DMS153 (cell line): Measurements from ENCODE around the gene SDCBP2.

Experiments
- DNase-seq: peaks from one replicate; lab custom pipeline; 2025; lab: John Stamatoyannopoulos, UW

The SDCBP2 gene, protein sequence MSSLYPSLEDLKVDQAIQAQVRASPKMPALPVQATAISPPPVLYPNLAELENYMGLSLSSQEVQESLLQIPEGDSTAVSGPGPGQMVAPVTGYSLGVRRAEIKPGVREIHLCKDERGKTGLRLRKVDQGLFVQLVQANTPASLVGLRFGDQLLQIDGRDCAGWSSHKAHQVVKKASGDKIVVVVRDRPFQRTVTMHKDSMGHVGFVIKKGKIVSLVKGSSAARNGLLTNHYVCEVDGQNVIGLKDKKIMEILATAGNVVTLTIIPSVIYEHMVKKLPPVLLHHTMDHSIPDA

DNA sequence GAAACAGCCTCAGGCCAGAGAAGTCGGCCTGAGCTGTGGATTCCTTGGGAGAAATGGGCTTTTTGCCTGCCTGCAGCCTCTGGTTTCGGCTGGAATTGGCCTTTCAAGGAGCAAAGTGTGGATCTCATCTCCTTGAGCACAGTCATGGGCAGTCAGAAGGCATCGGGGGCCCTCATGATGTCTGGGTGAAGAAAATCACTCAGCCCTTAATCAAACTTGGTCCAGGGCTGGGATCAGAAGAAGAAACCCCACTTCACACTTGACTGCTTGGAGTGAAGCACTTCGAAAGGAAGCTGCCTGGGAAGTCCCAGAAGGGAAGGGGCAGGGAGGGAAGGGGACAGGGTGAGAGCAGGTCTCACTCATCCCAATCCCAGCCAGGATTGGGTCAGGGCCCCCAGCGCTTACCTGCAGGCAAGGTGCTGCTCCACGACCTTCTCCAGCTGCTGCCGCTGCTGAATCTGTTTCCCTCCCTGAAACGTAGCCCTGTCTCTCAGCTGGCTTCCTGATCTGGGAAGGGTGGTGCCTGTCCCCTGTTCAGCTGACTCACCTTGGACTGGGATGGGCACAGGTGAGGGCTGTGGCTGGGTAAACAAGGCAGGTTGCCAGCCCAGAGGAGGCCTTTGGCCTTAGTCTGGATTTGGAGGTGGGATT, at the start of gene SDCBP2:
TSS of gene SDCBP2 (minus strand) at position 460 of the 651 bp plus-strand sequence. CDS start 8,723 bp downstream, outside the sequence.
- peak; percentile 49 for DNase-seq

DNA sequence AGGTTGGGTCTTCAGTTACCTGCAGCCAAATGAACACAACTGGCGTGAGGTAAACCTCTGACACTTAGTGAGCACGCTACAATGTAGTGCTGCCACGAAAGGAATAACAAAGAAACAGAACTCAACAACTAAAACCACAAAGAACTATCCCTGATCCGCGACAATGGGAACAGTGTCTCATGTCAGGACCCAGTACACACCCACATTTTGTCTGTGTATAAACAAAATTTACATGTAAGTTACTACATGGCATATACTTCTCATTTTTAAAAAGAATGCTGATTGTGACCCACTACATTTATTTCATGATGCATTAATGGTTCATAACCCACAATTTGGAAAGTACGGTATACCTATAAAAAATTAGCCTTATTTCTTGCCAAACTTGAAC, 49.8 kb upstream of the SDCBP2 start:
- DNase-seq: no peak

DNA sequence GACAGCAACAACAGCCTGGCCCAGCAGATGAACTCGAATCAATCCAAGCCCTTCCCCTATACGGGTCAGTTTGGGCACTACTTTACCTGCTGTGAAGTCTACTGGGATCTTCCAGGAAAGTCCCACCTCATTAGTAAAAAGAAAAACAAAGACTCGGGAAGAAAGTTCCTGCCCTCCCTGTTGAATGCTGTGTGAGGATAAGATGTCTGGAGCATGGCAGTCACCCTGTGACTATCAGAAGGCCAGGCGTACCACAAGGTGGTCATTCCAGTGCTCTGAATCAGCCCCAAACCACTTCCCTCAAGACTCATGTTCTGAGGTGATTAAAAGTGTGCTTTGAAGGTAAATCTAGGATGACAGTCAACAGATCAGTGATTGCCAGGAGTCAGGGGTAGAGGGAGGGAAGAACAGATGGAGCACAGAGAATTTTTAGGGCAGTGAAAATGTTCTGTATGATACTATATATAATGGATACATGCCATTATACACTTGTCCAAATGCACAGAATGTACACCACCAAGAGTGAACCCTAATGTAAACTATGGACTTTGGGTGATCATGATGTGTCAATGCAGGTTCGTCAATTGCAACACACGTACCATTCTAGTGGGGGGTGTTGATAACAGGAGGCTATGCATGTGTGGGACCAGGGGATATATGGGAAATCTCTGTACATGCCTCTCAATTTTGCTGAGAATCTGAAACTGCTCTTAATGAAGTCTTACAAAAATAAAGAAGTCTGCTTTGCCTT, 49.2 kb upstream of the SDCBP2 start:
- DNase-seq: no peak

DNA sequence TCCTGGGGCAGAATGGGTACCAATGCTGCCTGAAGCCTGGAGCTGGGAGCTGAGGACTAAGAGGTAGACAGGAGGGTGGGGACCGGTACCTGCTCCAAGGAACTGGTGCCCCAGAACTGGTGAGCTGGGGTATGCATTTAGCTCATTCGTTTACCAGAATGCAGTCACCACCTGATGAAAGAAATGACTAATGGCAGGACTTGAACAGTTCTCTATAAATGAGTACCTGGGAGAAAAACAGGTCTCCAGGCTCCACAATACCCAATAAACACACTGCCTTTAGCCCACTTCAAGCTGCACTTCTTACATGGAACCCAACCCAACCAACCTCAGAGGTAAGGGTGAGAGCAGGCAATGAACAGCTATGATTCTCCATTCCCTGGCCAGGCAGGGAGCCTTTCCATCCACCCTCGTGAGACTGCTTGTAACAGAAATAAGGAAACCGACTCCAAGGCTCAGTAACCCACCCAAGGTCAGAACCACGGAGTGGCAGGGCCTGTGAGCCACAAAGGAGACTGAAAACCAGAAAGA, 48.5 kb upstream of the SDCBP2 start:
- DNase-seq: no peak

DNA sequence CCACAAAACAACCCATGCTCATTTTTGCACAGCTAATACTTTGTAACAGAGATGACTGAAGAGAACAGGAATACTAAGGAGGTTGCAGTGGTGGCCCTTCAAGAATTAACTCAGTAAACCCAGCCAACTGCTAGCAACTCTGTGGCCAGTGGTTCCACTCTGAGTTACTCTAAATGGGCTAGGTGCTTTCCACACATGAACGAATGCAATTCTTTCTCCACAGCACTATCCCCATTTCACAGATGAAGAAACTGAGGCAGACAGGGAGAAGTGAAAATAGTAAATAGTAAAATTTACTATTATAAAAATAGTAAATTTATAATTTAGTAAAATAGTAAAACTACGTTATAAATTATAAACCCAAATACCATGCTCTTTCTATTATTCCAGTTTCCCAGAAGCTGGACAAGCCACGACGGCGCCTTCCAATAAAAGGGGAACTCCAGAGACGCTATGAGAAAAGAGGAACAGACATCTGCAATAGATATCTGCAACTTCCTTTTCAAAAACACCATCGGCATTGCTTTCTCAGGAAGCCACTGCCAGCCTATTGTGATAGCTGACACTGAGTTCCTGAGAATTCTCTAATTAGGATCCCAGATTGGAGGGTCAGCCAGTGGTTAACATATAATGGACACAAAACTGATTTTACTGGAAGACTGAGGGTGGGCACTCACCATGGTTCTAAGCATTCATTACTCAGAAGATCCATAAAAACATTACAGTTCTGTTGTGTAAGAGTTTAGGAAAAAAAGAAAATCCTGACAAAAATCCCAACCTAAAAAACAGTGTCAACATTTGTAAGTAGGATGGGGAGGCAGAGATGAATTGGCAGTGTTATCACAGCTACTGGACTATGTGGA, 47.7 kb upstream of the SDCBP2 start:
- DNase-seq: no peak

DNA sequence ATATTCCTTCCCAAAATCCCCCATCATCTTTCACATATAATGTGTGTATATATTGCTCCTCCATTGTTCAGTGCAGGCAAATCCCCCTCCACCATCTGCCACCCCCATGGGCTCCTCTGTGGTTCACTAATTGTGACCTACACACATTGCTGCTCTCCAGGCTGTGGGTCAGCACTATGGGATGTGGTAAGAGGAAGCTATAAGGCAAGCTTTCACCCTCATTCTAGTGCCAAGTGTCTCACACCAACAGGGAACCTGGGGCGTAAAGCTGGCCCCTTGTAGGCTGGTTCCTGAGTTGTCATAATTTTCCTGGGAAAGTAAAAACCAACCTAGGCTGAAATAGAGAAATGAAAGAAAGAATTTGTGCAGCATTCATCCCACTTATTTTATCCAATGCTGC, 47.1 kb upstream of the SDCBP2 start:
- no peak for DNase-seq

DNA sequence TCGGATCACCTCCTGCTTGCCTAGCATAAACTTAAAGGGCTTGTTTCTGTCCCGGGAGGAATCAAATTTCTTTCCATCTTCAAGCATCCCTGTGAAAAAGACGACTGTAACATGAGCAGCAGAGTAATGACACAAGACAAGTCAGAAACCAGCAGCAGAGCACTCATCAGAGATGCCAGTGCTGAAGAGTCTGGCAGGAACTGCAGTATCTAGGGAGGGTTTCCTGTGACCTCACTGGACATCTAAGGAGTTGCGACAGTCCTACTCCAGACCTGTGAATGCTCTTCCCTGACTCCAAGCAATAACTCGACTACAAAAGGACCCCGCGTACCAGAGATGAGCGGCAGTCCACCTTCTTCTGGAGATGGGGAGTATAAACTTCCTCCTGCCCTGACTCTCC, 46.6 kb upstream of the SDCBP2 start:
- no peak for DNase-seq

DNA sequence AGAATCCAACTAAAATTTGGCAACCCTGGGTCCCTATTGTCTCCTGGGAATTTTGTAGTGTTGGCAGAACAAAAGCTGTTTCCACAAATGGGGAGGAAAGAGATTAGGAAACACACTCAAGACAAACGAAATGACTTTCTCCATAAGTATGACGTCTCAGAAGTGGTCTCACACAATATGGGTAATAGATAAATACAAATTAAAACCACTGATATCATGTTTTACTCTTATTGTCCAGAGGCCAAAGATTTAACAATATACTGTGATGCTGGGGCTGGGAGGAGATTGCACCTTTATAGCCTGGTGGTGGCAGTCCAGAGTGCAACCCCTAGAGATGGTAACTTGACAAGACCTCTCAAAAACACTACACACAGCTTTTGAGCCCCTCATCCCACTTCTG, 45.3 kb upstream of the SDCBP2 start:
- DNase-seq: no peak

DNA sequence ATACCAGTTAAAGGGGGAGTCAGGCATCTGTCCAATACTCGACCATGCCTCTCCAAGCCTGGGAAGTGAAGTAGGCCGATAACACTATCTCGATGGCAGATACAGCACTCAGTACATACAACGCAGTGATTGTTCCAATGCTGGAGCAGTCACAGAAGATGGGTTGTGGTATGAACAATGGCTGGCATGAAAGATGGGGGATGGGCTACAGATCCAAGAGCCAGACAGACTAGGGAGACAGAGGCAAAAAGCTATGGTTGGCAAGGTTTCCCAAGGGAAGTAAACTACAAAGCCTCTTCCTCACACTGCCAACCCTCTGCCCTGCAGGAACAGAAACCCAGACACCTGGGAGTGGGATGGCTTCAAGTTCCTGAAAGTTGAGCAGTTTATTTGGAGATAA, 44.7 kb upstream of the SDCBP2 start:
- no peak for DNase-seq

DNA sequence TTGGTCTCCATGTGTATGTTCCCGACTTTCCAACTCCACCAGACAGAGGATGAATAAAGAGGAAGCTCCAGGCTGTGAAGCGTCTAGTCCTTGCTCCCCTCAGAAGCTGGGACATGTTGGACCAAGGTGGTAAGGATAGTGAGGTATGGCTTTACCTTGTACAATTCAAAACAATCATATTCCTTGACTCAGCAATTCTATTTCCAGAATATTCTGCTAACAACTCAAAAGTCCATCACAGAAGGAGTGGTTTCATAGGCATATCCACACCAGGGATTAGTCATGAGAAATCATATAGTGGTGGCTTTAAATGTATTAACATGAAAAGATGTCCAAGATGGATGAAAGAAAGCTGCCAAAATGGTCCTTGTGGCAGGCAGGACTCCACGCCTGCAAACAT, 44.1 kb upstream of the SDCBP2 start:
- DNase-seq: no peak

DNA sequence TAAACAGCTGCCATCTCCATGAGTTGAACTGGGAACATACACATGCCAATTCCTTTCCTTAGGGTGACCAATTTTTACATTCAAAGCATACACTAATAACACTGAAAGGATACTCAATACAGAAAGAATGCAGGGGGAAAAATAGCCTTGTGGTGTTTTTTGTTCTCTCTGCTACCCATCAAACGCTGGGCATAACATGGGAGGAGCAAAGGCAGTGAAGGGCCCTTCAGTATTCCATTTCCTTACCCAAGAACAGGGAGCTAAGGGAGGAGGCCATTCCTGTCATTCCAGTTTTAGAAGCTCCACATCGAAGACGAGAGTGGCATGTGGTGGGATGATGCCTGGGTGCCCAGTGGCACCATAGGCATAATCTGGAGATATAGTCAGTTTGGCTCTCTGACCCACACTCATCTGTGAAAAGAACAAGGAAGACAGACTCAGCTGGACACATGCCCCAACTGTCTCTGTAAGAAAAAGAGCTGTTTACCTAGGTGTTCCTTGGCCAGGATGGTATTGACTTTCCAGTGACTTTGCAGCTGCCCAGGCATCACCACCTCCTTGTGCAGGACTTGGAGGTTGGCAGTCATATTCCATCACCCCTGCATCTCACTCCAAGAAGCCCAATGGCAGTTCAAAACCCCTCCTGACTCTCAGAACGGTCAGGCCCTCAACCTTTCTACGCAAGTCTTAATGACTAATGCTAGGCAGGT, 43.0 kb upstream of the SDCBP2 start:
- DNase-seq: no peak

DNA sequence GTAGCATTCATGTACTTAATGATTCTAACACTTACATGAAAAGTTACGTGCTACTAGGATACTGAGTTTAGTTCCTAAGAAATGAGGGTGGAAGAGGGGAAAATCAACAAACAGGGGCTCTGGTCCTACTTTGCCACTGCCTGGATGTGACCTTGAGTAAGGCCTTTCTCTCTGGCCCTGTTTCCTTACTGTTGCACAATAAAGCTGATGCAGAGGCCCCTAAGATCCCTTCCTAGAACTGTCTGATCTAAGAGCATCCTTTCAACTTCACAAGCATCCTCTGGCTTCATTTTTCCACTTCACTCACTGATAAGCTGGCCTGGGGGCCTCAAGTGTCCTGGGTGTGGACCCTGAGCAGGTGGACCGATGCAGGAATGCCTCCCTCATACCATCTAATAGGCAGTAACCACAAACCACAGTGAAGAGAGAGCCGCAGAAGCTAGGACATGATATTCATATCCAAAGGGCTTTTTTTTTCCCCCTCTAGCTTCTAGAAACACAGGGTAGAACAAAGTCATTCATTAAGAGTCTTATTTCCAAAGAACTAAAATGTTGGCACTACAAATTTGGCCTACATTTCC, 42.4 kb upstream of the SDCBP2 start:
- no peak for DNase-seq

DNA sequence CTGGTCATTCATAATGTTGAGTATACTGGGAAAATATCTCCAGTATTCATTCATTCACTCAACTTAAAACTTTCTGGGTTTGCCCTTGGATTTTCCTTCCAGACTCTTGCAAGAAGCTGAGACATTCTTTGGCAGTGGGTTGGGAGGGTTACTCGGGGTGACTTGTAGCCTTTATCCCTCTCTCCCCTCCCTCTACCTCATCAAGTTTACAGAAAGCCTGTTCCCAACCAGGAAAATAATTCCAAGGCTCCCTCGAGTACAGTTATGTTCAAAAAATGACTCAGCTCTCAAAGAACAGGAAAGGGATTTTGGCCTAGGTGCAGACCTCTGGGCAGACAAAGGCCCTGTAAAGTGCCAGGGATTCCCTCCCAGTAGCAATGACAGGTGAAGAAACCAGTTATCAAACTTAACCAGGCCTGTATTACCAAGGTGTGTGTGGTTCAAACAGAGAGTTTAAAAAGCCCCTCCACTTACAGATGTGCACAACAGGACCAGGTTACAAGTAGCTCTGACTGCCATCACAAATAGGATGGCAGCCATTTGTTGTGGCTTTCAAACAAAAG, 41.7 kb upstream of the SDCBP2 start:
- DNase-seq: no peak

DNA sequence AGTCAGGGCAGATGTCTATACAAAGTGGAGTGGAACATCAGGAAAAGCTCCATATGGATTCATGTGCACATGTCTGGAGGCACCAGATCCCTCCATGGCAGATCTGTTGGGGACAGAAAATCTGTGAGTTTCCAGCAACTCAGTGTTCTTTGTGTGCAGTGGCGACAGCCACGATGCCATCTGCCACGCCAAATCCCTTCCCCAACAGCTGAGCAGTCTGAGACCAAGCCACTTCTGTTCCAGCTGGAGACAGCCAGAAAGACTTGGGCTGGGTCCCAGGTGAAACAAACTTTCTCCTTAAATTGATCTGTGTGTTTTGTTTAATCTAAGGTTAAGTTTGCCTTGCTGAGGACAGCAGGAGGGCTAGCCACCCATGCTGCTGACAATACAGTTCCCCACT, 41.0 kb upstream of the SDCBP2 start:
- no peak for DNase-seq

DNA sequence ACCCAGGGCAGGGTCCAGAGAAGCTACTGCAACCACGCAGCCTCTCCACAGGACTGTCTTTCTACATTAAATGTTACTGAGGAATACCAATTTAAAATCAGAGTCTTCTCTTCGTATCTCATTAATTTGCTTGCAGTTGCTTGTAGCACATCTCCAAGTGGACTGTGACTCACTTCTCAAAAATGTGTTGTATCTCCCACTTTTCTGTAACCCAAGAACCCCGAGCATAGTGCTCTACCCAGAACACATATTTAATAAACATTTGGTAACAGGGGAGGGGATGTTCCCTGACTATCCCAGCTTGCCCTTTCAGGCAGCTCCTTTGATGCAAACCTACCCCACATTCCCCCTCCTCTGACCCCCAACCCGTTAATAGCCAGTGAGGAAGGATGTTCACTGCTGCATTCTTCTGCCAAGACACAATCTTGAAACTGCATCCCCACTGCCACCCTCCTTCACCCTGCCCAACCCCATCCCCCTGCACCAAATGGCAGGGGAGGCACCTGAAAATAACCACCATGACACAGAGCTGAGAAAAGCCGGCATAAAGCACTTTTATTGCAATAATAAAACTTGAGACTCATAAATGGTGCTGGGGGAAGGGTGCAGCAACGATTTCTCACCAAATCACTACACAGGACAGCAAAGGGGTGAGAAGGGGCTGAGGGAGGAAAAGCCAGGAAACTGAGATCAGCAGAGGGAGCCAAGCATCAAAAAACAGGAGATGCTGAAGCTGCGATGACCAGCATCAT, 39.7 kb upstream of the SDCBP2 start:
- DNase-seq: no peak

DNA sequence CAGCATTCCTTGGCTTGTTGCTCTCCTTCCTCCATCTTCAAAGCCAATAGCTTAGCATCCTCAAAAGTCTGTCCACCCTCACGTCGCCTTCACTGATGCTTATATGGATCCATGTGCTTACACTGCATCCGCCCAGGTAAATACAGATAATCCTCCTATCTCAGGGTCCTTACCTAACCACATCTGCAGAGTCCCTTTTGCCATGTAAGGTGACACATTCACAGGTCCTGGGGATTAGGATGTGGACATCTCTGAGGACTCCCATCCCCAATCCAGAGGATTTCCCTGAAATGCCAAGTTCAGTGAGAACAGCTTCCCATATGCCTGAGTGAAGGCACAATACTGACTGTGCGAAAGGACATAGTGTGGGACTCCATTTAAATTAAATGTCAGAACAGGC, 38.5 kb upstream of the SDCBP2 start:
- DNase-seq: no peak

DNA sequence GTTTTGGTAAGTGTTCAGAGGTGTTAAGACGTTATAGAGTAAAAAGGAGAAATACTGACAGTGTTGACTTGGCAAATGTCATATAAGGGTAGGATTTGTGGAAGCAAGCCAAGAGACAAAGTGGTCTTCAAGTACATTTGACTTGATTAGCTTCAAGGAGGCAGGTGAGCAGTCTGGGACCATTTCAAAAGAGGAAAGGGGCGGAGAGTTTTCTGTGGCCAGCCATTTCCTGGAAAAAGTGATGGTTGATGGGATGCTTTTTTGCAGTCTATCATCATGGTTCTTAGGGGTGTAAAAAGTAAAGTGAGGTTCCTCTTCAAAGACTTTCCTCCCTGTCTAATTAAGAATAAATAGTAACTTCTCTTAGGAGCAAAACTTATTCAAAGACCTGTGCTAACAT, 35.2 kb upstream of the SDCBP2 start:
- DNase-seq: no peak

DNA sequence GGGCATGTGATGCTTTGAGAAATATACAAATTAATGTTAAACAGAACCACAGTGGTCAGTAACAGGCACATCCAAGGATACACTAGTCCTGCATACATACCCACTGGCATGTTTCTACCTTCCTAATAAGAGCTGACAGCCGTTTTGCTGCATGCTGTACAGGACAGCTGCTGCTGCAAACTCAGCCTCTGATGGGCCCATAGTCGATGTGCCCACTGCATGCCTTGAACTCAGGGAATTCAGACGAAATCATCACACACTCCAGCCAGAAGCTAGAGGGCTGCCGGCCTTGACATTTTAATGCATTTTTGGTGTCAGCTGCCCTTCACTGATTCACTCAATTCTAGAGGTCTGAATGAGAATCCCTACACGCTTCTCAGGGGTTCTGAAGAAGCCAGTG, 34.6 kb upstream of the SDCBP2 start:
- DNase-seq: no peak

DNA sequence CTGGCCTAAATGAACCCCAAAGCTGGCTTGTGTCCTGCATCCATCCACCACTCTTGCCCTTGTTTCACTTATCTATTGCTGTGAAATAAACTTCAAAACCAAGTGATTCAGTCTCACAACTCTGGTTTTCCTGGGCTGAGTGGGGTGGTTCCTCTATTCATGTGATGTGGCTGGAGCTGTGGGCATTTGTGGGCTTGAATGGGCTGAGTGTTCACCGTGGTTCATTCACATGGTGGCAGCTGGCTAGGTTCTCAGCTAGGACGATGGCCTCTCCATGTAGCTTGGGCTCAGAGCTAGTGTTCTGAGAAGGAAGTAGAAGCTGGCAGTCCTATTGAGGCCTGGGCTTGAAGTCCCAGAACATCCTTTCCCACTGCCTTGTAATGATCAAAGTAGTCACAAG, 33.5 kb upstream of the SDCBP2 start:
- no peak for DNase-seq
